Stimulated activated CD8-positive, alpha-beta memory T cell treated with anti-CD3 and anti-CD28 coated beads, Interleukin-15, amount 100 ng/mL, for 24 hours (primary cell): ENCODE measurements around the gene NECAB3.
"Not testable (repeated sequence)": the region's sequence is repeated elsewhere in the genome, so short reads cannot be mapped to it uniquely, and the experiment has no call there.

Experiments used
- DNase-seq: peaks from one replicate; pipeline ENCODE4 v3.0.0-alpha.2; 2020; ENCODE audit warnings: low read depth

Gene NECAB3

GRCh38 chr20:33648396-33649004 lies 25.7 kb downstream of the NECAB3 start:
- no peak for DNase-seq

DNA sequence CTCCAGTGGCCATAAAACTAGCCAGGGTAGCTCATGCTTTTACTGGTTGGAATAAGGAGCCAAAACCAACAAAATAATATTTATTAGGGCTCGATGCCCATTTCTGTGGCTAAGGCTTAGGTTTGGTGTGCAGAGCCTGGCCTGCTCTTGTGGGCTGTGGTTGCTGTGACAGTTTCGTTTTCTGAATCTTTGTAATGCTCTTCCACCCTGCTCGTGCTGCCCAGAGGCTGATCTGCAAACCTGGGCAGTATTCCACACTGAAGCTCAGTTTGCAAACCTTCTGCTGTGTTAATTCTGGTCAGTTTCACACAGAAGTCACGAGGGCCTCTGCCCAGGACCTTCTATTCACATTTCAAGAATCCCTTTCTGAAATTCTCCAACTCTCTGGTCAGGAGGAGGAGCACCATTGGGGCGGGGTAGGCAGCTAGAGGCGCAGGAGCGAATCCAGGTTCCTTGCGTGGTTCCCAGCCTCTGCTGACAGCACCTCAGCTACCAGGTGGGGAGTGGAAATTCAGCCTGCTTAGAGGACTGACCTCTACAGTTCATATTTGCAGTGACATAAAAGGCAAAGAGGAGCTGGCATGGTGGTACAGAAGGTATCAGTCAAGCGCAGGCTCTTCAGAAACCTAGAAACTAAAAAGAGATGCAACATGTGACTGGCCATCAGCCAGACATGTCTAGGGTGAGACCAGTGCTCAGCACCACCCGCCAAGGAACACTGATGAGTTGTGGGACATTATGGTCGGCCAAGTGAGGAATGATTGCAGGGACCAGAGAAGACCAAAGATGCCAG lies 26.4 kb downstream of the NECAB3 start:
- no peak for DNase-seq

DNA sequence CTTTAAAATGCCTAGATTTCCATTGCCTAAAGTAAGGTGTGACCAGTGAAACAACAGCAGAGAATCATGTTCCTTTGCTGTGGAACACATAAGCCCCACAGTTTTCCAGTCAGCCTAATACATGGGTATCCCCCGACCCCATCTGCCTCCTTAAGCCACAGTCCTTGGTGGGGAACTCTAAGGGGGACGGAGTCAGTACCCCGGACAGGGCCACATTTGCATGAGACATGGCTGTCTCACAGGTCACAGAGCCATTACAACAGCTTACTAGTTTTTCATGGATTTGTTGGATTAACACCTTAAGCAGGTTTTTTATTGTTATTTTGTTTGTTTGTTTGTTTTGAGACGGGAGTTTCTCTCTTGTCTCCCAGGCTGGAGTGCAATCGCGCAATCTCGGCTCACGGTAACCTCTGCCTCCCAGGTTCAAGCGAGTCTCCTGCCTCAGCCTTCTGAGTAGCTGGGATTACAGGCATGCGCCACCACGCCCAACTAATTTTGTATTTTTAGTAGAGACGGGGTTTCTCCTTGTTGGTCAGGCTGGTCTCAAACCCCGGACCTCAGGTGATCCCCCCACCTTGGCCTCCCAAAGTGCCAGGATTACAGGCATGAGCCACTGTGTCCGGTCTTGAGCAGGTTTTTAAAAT lies 27.1 kb downstream of the NECAB3 start:
- DNase-seq = not testable (repeated sequence)

- DNase-seq = no peak
Measured at GRCh38 chr20:33646191-33646590, 28.0 kb downstream of the NECAB3 start.

DNA sequence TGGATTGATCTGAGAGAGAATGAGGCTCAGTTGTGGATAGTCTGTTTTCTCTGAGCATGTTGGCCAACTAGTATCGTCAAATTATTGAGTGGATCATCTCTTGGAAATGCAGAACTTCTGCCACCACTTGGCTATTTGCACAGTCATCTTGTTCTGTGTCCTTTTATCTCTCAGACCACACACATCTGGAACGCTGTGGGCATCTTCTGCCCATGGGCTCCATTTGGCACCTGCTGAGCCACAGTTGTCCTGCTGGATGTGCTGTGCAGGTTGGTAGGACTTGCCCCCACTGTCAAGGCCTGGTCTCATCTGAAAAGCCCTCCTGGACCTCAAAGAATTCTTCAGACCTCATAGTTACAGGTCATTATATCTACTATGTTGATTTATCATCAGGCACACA lies 28.8 kb downstream of the NECAB3 start:
- DNase-seq = no peak

DNA sequence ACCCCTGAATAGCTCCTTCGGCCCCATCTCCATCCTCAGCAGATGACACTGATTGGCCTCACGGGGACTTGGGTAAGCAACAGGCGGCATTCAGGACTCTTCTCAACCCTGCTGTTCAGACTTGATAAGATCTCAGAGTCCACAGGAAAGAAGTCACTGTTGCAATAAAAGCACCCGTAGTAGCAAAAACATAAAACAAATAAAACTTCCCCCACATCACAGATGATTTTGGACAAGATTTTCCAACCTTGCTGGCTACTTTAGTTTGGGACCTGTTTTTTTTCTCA lies 29.2 kb downstream of the NECAB3 start:
- DNase-seq = no peak

- no peak for DNase-seq
Measured at GRCh38 chr20:33644313-33645071, 29.7 kb downstream of the NECAB3 start.

GRCh38 chr20:33640287-33640686 lies 33.9 kb downstream of the NECAB3 start:
- no peak for DNase-seq

DNA sequence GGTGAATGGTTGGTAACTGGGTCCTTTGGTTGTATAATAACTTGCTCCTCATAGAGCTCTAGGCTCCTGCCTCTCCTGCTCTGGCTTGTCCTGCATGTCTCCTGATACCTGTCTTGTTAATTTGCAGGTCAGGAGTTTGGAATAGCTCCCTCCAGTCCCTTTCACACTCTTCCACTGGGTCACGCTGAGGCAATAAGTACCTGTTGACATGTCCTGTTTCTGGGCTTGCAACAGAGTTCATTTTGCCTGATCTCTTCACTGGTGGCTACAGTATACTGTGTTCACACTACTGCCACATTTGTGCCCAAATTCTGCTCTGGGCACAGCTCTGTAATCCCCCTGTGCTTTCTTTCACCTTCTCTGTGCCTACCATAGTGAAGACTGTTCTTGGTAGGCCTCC lies 37.5 kb downstream of the NECAB3 start:
- DNase-seq = no peak

DNA sequence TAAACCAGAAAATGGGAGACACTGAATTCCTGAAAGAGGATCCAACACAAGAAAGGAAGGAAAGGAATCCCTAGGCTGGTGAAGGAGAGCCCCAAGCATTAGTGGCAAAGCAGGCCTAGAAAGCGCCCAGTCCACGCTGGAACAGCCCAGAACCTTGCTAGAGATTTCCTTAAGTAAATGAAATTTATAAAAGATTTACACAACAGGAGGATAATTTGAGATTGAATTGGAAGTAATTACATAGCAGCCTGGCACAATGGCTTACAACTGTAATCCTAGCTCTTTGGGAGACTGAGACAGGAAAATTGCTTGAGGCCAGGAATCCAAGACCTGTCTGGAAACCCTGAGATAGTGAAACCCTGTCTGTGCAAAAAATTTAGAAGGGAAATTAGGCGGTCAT lies 38.9 kb downstream of the NECAB3 start:
- DNase-seq = no peak

- not testable (repeated sequence) for DNase-seq
Measured at GRCh38 chr20:33631910-33632309, 42.3 kb downstream of the NECAB3 start.

DNA sequence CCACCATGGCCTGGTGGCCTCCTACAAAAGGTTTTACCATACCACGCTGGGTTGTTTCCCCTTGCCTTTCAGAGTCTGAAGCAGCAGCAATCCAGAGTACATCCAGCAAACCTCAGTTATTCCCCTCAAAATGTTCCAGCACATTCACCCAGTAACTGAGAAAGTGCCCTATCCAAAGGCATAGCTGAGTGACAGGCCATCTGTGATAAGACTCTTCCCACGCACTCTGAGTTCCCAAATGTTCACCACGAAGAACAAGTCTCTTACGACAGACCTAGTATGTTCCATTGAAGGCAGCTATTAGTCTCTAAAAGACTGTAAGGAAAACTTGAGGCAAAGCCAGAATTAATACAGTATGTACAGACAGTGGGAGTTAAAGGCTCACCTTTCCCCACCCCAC lies 43.7 kb downstream of the NECAB3 start:
- DNase-seq = no peak

- DNase-seq = no peak
Measured at GRCh38 chr20:33629979-33630378, 44.2 kb downstream of the NECAB3 start.

DNA sequence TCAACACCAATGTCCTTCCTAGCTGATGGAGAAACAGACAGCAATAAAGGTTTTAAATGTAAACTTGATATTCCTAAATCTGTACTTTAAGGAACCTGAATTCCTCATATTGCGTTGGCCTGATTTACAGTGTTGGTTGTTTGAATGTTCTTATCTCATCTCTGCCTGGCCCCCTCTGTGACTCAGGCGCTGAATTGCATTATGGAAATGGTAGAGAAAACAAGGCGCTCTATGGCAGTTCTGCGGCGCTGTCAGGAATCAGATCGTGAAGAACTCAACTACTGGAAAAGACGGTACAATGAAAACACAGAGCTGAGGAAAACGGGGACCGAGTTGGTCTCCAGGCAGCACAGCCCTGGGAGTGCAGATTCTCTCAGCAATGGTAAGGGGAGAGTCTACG lies 44.7 kb downstream of the NECAB3 start:
- DNase-seq = no peak

GRCh38 chr20:33627577-33628216 lies 46.5 kb downstream of the NECAB3 start:
- no peak for DNase-seq

DNA sequence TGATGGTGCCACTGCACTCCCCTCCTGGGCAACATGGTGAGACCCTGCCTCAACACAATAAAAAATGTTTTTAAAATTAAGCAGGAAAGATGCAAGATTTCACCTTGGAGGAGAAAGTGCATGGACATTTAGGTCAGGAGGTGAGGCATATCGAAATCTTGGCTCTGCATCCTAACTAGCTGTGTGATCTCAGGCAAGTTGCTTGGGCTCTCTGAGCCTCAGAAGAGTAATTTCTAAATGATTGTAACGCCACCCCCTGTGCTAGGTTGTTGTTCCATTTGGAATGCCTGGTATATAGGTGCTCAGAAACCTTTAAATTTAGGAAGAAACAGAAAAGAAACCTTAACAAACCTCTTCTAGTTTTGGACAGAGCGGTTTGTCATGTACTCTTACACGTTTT lies 48.0 kb downstream of the NECAB3 start:
- no peak for DNase-seq

GRCh38 chr20:33624399-33624798 lies 49.8 kb downstream of the NECAB3 start:
- no peak for DNase-seq

DNA sequence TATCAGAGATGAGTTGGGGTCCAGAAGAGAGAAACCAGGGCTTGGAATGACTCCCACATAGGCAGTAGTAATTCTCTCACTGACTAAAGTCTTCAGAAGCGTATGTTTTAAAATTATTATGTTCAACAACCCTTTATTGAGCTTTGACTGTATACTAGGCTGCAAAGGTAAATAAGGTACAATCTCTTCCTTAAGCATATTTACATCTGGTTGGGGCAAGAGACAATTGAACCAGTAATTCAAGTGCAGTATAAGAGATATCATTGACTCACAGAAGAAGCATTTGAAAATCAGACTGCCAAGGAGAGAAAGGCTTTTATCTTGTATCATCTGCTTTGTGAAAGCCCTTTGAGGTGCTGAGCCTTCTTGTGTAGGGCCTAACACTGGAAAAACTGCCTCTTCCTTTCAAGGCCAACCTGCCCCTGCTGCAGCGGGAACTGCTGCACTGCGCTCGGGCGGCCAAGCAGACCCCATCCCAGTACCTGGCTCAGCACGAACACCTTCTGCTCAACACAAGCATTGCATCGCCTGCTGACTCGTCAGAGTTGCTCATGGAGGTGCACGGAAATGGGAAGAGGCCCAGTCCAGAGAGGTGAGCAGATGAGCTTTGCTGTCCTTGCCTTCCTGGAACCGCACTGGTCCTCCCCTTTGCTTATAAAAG lies 51.4 kb downstream of the NECAB3 start:
- no peak for DNase-seq

- no peak for DNase-seq
Measured at GRCh38 chr20:33621717-33622400, 52.4 kb downstream of the NECAB3 start.

GRCh38 chr20:33612001-33612400 lies 62.2 kb downstream of the NECAB3 start:
- no peak for DNase-seq

- no peak for DNase-seq
Measured at GRCh38 chr20:33611106-33611505, 63.1 kb downstream of the NECAB3 start.
